ENCODE data around the gene PCGF3. TPM values are rescaled to one million over a fixed set of nuclear protein-coding genes. Genes with fewer than 3 reads are reported as not detected.

The PCGF3 gene
- total RNA-seq (2011; cell fraction: chromatin; rRNA removed; ENCODE audit: low replicate concordance): 122 and 175 TPM in 2 replicates
- 123 and 128 TPM in 2 replicates for total RNA-seq (2011; cell fraction: nucleolus; rRNA removed)
- 119 and 129 TPM in 2 replicates for total RNA-seq (2011; cell fraction: nucleoplasm; rRNA removed)
- total RNA-seq (2014; rRNA removed) (31.3 and 39.9 TPM in 2 replicates), total RNA-seq (2014; rRNA removed; fragmentation: Illumina TruSeq; extraction: Trizol) (13.3 and 14.7 TPM in 2 replicates), total RNA-seq (2015; rRNA removed; fragmentation: Illumina TruSeq; extraction: Trizol) (19.1 and 20.3 TPM in 2 replicates), total RNA-seq (2021) (39.6 and 46.1 TPM in 2 replicates), polyA plus RNA-seq (2011; rRNA removed) (37.2 and 42.2 TPM in 2 replicates), polyA plus RNA-seq (2014; fragmentation: Illumina TruSeq; extraction: Trizol) (18.9 and 20.4 TPM in 2 replicates), polyA plus RNA-seq (2014; fragmentation: Nextera tagmentation; extraction: Ambion mirVana) (1 to 10 TPM; 2.6 to 4.3 TPM), polyA plus RNA-seq (2014; rRNA removed) (40.1 and 40.2 TPM in 2 replicates), polyA minus RNA-seq (2011; rRNA and poly(A)+ RNA removed) (25.9 and 30.6 TPM in 2 replicates), Bru-seq, nascent RNA (percentile 65 among the genes with signal in this experiment), BruChase-seq, experiment 1, labeled RNA remaining after a 2-hour chase (percentile 70 among the genes with signal in this experiment), BruChase-seq, experiment 2, labeled RNA remaining after a 6-hour chase (percentile 78 among the genes with signal in this experiment)
- polyA plus RNA-seq (2011; cell fraction: cytosol; rRNA removed): 35.7 and 39.0 TPM in 2 replicates
- 197 and 242 TPM in 2 replicates for polyA plus RNA-seq (2011; cell fraction: nucleus; rRNA removed)
- polyA plus RNA-seq (2012): 22.9 and 34.4 TPM in 2 replicates
- polyA minus RNA-seq (2011; cell fraction: cytosol; rRNA and poly(A)+ RNA removed): 22.7 and 34.9 TPM in 2 replicates
- polyA minus RNA-seq (2011; cell fraction: nucleus; rRNA and poly(A)+ RNA removed): 74.0 and 79.4 TPM in 2 replicates
- long read RNA-seq, experiment 1, full-length matches to known transcripts: 138 of 193 reads
- long read RNA-seq, experiment 1, partial matches to known transcripts: 18 of 193 reads
- long read RNA-seq, experiment 1, other reads (novel, unspliced or antisense): 37 of 193 reads
- long read RNA-seq, experiment 2, full-length matches to known transcripts: 17 of 23 reads
- long read RNA-seq, experiment 2, partial matches to known transcripts: 2 of 23 reads
- long read RNA-seq, experiment 2, other reads (novel, unspliced or antisense): 4 of 23 reads
- long read RNA-seq, experiment 3, partial matches to known transcripts: 2 of 9 reads
- long read RNA-seq, experiment 3, other reads (novel, unspliced or antisense): 2 of 9 reads

GRCh38 chr4:705278-706082, at the start of gene PCGF3:
TSS of gene PCGF3 (plus strand) at chr4:705832. CDS start at chr4:733681, 27,849 bp downstream.
- H3K4me2 ChIP-seq (ENCODE audit: insufficient read depth, low read length): peak within 1 kb of the TSS; percentile 84
- ChIA-PET POLR2A (interaction anchor here (0.6 to 1.0 kb wide), 3 partner anchors 8 to 35 kb away, joined by 4 read pairs; no protein-coding TSS in a partner anchor), CTCF (ENCODE audit: low intra/inter-chr PET ratio) (no interaction called here)
- peaks cover 4% of the 10 kb centered on the region for H3K9me1 ChIP-seq (ENCODE audit: control insufficient read depth, insufficient read depth, low read length)
- intact Hi-C loops (cut with micrococcal nuclease): loop anchor here (1.0 kb wide), 1 partner anchor 18 kb away; no protein-coding TSS in a partner anchor
- in situ Hi-C loops (cut with MboI): no loop called here
- no TSS peak for BruUV-seq (replicated peaks)
- peaks cover 17% of the 10 kb centered on the region; the same call in 2 of the 3 replicates for H3K36me3 ChIP-seq (ENCODE audit: control insufficient read depth, insufficient read depth, low read length)
- 2% methylated on average over 38 of the region's 82 CpGs for WGBS (ENCODE audit: insufficient coverage, low coverage, missing lambda C conversion rate)
- H2AFZ ChIP-seq (ENCODE audit: low read depth, low read length): peak within 1 kb of the TSS; percentile 88
- ATAC-seq (peak; percentile 97), DNase-seq (ENCODE audit: extremely low read depth in 1 of 4, low spot score in 3 of 4) (peak; percentile 96 to 100 (median 100)), FAIRE-seq (peak; percentile 83)
- H3K9me3 ChIP-seq (replicated peaks; ENCODE audit: control insufficient read depth, insufficient read depth, low read depth, low read length): no peaks in the 10 kb centered on the region
- H3K4me3 ChIP-seq: peak within 1 kb of the TSS; percentile 77
- peak within 1 kb of the TSS; percentile 98 to 99 for H3K9ac ChIP-seq (ENCODE audit: insufficient read depth in 1 of 2, low read depth in 2 of 2, low read length in 2 of 2)
- H3K27me3 ChIP-seq (ENCODE audit: control insufficient read depth in 2 of 2, insufficient read depth in 2 of 2, low read length in 2 of 2): no peaks in the 10 kb centered on the region
- H4K20me1 ChIP-seq (replicated peaks; ENCODE audit: control insufficient read depth, insufficient read depth, low read length): no peaks in the 10 kb centered on the region
- peaks cover 23 to 69% of the 10 kb centered on the region in 2 experiments; a peak in 4 of 5 replicates for H3K4me1 ChIP-seq (replicated peaks in 1 of 2; ENCODE audit: control insufficient read depth in 2 of 2, insufficient read depth in 2 of 2, low read length in 2 of 2)
- H3K27ac ChIP-seq (ENCODE audit: extremely low read depth, low read depth, low read length): peak within 1 kb of the TSS; percentile 83
- H3K79me2 ChIP-seq (ENCODE audit: control insufficient read depth, insufficient read depth, low read length): peaks cover 43% of the 10 kb centered on the region
- TF ChIP-seq CC2D1A (IDR thresholded peaks at IDR 0.05) (peak; percentile 9; the same call in 1 of the 2 replicates), ZKSCAN1 (IDR thresholded peaks at IDR 0.05; ENCODE audit: low read depth, low read length) (no peak), ZNF324 (CRISPR knock-in tag; IDR thresholded peaks at IDR 0.05) (no peak), CXXC5 (CRISPR knock-in tag; IDR thresholded peaks at IDR 0.05) (peak; percentile 61), HDAC1 (IDR thresholded peaks at IDR 0.05) (0 out of 4 replicates have a peak, but pooled peaks of 1 of the 2 experiments have one; percentile 70), FIP1L1 (IDR thresholded peaks at IDR 0.05; ENCODE audit: low read depth, low read length, poor library complexity, severe bottlenecking) (no peak), ARHGAP35 (IDR thresholded peaks at IDR 0.05; ENCODE audit: partially characterized antibody) (peak; percentile 87), MEIS2 (IDR thresholded peaks at IDR 0.05; ENCODE audit: partially characterized antibody) (peak; percentile 25), NCOA4 (IDR thresholded peaks at IDR 0.05; ENCODE audit: partially characterized antibody) (no peak), XRCC5 (IDR thresholded peaks at IDR 0.05; ENCODE audit: low read depth, low read length) (0 out of 2 replicates have a peak, but pooled peaks have one; percentile 17), L3MBTL2 (IDR thresholded peaks at IDR 0.05) (peak; percentile 59), NR2C2 (CRISPR knock-in tag; IDR thresholded peaks at IDR 0.05) (0 out of 2 replicates have a peak, but pooled peaks have one; percentile 51), NR2C2 (tag; IDR thresholded peaks at IDR 0.05) (peak; percentile 98), EHMT2 (IDR thresholded peaks at IDR 0.05) (0 out of 2 replicates have a peak, but pooled peaks have one; percentile 1), STAT5B (CRISPR knock-in tag; IDR thresholded peaks at IDR 0.05) (no peak), ZBTB9 (CRISPR knock-in tag; IDR thresholded peaks at IDR 0.05) (peak; percentile 75), POLR2B (IDR thresholded peaks at IDR 0.05; ENCODE audit: low read depth, partially characterized antibody) (peak; percentile 53)

All from K562 (cell line).